HS-5 (cell line): ENCODE measurements around the gene NAT8.
"Not testable (repeated sequence)": the region's sequence is repeated elsewhere in the genome, so short reads cannot be mapped to it uniquely, and the experiment has no call there.

ENCODE experiments used
- DNase-seq: peaks from one replicate; pipeline ENCODE4 v3.0.0-alpha.2; 2012; ENCODE audit warnings: low read depth

The NAT8 gene

GRCh38 chr2:73636977-73637376 lies 5.2 kb downstream of the NAT8 start:
- not testable (repeated sequence) for DNase-seq

- DNase-seq, result not testable (repeated sequence)
Observed at GRCh38 chr2:73630662-73631266, 11.5 kb downstream of the NAT8 start.

DNA sequence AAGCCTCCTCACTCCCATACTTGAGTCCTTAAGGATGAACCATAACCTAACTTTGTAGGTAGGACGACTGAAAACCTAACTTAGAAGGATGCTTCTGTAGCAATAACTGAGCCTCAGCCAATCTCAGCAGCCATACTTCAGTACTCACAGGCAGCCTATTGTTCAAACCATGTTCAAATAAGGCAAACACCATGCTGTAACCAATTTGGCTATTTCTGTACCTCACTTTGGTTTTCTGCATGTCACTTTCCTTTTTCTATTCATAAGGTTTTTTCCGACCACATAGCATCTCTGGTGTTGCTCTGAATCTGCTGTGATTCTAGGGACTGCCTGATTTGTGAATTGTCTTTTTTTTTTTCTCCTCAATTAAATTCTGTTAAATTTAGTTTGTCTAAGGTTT lies 13.7 kb downstream of the NAT8 start:
- not testable (repeated sequence) for DNase-seq

- not testable (repeated sequence) for DNase-seq
Observed at GRCh38 chr2:73626237-73626636, 16.0 kb downstream of the NAT8 start.

GRCh38 chr2:73624625-73625024 lies 17.6 kb downstream of the NAT8 start:
- not testable (repeated sequence) for DNase-seq

DNA sequence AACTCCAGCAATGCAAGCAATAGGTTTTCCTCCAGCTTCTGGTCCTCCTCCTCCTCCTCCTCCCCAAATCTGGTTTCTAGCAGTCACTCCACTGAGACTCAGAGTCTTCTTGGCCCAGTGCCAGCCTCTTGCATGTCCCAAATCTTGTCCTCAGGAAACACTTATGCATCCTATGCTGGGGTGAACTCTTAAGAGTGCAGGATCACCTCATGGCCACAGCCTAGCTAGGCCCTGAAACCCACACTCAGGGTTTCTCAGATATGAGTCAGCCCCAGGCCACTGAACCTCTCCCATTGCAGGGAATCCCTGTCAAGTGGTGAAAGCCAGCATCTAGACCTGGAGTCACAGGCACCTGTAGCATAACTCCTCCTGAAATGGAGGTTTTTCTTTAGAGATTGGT lies 18.2 kb downstream of the NAT8 start:
- not testable (repeated sequence) for DNase-seq

DNA sequence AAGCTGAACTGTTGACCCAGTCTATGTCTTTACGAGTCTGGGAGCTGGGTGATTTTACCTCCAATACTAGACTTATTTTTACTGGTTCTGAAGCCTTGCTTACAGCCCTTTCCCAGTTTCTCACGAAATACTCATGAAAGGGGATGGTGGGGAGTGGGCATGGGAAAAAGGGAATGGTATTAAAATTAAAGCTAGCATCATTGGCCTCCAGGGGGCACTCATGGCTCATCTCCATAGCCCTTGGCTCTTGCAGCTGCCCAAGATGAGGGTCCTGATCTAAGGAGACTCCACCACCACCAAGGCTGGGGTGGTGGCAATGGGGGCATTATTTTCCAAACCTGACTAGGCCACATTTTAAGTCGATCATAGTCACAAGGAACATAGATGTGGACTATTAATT lies 22.3 kb downstream of the NAT8 start:
- DNase-seq, result not testable (repeated sequence)

DNA sequence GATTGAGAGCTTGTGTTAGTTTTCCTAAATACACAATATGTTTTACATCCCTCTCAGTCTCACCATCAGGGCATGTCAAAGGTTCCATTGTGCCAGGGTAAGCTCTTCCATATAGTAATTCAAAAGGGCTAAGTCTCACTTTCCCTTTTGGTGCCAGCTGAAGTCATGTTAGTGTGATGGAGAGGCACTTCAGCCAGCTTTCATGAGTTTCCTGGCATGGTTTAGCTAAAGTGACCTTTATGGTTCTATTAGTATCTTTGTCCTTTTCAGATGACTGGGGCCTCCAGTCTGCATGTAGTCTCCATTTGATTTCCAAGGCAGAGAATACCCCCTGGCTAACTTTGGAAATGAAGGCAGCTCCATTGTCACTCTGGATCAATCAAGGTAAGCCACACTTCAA lies 27.2 kb downstream of the NAT8 start:
- DNase-seq, result no peak

- DNase-seq, result no peak
Observed at GRCh38 chr2:73614105-73614504, 28.1 kb downstream of the NAT8 start.

DNA sequence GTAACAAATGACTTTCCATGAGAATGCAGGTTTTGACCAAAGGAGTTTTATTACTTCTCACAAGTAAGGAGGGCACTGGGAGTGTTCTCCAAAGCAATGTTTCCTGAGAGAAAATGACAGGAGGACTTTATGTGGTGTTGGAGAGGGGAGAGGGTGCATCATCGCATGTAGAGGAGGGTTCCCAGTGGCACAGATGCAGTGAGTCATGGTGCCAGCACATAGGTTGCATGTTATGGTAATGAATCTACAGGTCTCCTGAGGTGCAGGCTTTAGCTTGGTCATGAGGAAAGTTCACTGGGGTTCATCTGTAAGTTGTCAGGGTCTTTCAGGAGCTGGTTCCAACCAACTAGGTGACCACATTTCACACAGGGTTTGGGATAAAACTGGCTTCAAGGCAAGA lies 30.4 kb downstream of the NAT8 start:
- DNase-seq, result no peak

DNA sequence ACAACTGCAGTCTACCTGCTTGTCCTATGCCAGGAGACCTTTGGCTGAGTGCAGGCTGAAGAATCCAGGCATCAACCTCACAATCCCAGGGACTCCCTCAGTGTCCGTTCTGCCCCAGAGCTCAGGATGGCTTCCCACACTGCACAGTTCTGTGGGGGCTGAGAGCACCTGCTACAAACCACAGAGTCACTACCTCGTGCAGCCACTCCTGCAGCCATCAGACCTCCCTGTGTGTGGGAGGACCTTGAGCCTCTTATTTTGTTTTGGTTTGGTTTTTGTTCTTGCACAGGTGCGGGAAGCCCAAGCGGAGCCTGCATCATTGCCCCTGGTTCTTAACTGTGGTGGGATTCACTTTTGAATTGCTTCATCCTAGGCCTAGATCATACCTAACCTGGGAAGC lies 31.0 kb downstream of the NAT8 start:
- DNase-seq, result no peak

DNA sequence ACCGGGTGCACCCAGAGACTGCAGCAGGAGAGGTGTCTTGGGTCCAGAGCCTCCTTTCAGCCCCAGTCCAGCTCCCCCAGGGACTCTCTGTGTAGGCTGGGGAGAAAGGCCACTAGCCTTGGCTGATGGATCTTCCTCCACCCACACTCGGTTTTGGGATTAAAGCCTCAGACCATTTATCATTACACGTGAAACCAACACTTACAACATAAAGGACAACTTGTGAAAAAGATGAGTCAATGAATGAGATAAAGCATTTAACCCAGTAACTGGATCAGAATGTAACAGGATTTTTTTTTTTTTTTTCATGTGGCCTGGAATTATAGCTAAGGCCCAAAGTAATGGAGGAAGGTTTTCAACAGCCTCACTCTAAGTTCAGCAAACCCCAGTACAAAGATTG lies 32.1 kb downstream of the NAT8 start:
- no peak for DNase-seq

DNA sequence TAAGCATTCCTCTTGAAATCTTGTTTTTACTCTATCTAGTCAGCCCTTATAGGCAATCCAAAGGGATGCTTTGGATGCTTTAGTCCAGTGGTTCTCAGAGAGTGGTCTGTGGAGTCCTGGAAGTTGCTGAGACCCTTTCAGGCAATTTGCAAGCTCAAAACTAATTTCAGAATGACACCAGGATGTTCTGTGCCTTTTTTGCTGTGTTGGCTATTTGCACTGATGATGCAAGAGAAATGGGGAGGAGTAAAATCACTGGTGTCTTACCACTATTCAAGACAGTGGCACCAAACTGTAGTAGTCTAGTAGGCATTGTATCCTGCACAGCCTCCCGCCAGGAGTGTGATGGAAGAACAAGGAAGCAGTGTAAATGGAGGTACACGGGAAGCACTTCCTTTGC lies 37.6 kb downstream of the NAT8 start:
- DNase-seq, result not testable (repeated sequence)

DNA sequence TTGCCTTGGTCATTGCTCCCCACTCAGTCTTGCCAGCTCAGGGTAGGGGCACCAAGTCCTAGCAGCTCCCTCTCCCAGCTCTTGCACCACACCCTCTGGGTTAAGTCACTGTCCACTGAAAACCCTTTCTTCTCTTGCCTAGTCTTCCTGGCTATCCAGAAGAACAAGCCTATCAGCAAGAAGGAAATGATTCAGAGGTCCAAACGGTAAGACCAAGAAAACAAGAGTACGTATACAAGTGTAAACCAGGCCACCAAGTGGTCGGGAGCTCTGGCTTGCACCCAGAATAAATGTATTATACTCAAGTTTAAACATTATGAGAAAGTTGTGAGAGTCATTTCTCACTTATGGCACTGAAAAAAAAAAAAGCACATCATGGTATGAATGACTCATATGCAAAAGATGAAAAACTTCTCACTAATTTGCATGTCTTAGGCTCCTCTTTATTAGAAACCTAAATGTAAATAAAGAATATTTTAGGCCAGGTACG lies 39.1 kb downstream of the NAT8 start:
- DNase-seq, result peak; percentile 32

GRCh38 chr2:73601780-73602179 lies 40.4 kb downstream of the NAT8 start:
- DNase-seq, result no peak

DNA sequence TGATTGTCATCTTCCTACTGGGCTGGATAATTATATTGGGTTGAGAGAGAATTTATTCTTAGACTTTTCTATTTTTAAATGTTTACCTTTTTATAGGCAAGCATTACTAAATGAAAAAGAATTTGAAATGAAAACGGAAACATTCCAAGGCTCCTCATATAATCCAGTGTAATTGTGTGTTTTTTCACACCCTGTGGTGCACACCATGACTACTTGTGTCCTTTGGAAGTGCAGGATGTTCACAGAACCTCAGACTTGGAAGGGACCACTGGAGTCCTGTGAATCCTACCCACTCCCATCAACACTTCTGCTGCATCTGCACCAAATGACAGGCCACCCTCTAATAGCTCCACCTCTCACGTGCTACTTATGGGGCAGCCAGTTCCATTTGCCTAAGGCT lies 48.0 kb downstream of the NAT8 start:
- DNase-seq, result no peak

DNA sequence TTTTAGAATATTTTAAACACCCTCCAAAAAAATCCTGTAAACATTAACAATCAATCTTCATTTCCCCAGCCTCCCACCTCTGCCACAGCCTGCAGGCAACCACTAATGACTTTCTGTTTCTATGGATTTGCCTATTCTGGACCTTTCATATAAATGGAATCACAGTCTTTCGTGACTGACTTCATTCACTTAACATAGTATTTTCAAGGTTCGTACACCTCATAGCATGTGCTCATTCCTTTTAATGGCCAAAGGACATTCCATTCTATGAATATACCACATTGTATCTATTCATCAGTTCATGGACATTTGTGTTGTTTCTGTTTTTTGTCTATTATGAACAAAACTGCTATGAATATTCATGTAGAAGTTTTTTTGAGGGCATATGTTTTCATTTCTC lies 48.5 kb downstream of the NAT8 start:
- DNase-seq, result no peak
